ENCODE data around the gene UCK1.

The UCK1 gene

DNA sequence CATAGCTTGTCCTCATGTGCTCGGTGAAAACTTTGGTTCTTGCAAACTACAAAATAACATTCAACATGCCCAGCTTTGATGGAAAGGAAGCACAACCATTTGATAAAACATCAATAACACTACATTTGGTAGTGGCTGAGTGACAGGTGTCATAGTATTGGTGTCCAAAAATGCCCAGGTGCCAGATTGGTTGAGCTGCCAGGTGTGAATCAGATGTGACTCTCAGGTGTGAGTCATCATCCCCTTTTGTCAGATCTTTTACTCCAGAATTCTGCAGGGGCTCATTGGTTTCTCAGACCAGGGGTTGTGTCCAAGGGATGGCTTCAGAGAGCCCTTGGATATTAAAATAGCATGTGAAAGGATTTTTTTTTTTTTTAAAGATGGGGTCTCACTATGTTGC lies 50.8 kb downstream of the UCK1 start:
- DNase-seq: no peak
- in situ Hi-C loops (cut with HindIII; ENCODE audit: low pct_ligation_motif_present, low sequenced_read_pairs): no loop called here
- Histone ChIP-seq H3K27ac (no peak overlapping the region), H3K4me3 (ENCODE audit: low read depth, low read length) (no peak overlapping the region), H3K27me3 (replicated peaks) (no peaks in the 10 kb centered on the region), H3K36me3 (replicated peaks) (peaks cover 95% of the 10 kb centered on the region)
- TF ChIP-seq, protein P1, sequence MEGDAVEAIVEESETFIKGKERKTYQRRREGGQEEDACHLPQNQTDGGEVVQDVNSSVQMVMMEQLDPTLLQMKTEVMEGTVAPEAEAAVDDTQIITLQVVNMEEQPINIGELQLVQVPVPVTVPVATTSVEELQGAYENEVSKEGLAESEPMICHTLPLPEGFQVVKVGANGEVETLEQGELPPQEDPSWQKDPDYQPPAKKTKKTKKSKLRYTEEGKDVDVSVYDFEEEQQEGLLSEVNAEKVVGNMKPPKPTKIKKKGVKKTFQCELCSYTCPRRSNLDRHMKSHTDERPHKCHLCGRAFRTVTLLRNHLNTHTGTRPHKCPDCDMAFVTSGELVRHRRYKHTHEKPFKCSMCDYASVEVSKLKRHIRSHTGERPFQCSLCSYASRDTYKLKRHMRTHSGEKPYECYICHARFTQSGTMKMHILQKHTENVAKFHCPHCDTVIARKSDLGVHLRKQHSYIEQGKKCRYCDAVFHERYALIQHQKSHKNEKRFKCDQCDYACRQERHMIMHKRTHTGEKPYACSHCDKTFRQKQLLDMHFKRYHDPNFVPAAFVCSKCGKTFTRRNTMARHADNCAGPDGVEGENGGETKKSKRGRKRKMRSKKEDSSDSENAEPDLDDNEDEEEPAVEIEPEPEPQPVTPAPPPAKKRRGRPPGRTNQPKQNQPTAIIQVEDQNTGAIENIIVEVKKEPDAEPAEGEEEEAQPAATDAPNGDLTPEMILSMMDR (IDR thresholded peaks at IDR 0.05; ENCODE audit: low read depth, low read length, missing control alignments): no peak

DNA sequence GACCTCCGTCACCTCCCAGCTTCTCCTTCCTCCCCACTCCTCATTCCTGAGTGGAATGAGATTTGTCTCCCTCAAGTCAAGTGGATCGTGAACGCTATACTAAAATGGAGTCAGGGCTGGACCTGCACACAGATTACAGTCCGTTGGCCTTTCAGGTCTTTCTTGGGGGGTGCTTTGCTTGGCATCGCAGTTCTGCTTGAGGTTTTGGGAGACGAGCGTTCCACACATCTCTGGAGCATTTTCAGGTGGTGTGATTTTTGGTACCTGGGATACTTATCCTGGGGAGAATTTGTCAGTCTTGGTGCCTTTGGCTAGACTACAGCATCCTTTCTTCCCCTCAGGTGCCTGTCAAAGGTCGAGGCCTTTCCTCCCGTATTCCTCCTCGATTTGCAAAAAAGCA lies 52.2 kb downstream of the UCK1 start:
- DNase-seq: no peak
- in situ Hi-C loops (cut with HindIII; ENCODE audit: low pct_ligation_motif_present, low sequenced_read_pairs): no loop called here
- no peak overlapping the region for H3K4me3 ChIP-seq (ENCODE audit: low read depth, low read length)
- peaks cover 95% of the 10 kb centered on the region for H3K36me3 ChIP-seq (replicated peaks)
- no peak overlapping the region for H3K27ac ChIP-seq
- no peaks in the 10 kb centered on the region for H3K27me3 ChIP-seq (replicated peaks)
- TF ChIP-seq, protein P1 (IDR thresholded peaks at IDR 0.05; ENCODE audit: low read depth, low read length, missing control alignments): no peak

DNA sequence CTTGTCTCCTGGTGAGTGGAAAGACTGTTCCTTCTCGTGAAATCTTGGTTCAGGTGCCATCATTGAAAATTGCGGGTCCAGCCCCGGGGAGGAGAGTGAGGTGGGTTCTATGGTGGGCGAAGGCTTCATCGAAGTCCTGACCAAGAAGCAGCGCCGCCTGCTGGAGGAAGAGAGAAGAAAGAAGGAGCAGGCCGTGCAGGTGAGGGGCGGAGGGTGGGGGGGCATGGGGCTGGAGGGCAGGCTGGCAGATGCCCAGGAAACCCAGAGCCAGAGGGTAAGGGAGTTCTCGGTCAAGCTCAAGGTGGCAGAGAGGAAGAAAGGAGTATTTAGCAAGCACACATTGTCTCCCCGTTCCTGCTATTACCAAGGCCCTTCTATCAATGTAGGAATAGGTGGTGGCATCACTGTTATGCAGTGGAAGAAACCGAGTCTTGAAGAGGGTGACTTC lies 52.6 kb downstream of the UCK1 start:
- TF ChIP-seq, protein P1 (IDR thresholded peaks at IDR 0.05; ENCODE audit: low read depth, low read length, missing control alignments): peak; percentile 71
- H3K36me3 ChIP-seq (replicated peaks): peaks cover 95% of the 10 kb centered on the region
- no peak for DNase-seq
- H3K27me3 ChIP-seq (replicated peaks): no peaks in the 10 kb centered on the region
- no peak overlapping the region for H3K27ac ChIP-seq
- H3K4me3 ChIP-seq (ENCODE audit: low read depth, low read length): no peak overlapping the region
- in situ Hi-C loops (cut with HindIII; ENCODE audit: low pct_ligation_motif_present, low sequenced_read_pairs): no loop called here

DNA sequence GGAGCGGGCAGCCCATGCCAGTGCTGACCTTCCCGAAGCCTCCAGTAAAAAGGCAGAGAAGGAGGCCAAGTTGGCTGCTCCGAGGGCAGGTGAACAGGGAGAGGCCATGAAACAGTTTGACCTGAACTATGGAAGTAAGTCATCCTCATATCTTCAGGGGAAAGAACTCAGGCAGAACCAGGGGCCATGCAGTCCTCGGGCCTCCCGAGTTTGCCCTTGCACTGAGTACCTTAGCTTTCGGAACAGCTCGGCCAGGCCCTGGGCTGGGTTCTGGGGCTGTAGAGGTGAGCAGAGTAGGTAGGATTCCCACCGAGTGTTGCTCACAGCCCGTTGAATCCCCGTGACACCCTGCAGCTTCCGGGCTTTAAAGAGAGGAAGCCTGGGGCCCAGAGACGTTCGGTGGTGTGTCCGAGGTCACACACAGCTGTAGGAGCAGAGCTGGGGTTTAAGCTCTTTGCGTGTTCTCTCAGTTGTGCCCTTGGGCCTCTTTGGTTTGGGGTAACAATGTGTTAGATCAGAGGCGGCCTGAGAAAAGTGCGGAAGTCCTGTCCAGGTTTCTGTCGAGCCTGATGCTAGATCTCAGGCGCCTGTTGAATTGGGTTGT lies 53.1 kb downstream of the UCK1 start:
- TF ChIP-seq, protein P1 (IDR thresholded peaks at IDR 0.05; ENCODE audit: low read depth, low read length, missing control alignments): no peak
- no peak overlapping the region for H3K27ac ChIP-seq
- H3K36me3 ChIP-seq (replicated peaks): peaks cover 95% of the 10 kb centered on the region
- no peak overlapping the region for H3K4me3 ChIP-seq (ENCODE audit: low read depth, low read length)
- no peak for DNase-seq
- H3K27me3 ChIP-seq (replicated peaks): no peaks in the 10 kb centered on the region
- in situ Hi-C loops (cut with HindIII; ENCODE audit: low pct_ligation_motif_present, low sequenced_read_pairs): no loop called here

DNA sequence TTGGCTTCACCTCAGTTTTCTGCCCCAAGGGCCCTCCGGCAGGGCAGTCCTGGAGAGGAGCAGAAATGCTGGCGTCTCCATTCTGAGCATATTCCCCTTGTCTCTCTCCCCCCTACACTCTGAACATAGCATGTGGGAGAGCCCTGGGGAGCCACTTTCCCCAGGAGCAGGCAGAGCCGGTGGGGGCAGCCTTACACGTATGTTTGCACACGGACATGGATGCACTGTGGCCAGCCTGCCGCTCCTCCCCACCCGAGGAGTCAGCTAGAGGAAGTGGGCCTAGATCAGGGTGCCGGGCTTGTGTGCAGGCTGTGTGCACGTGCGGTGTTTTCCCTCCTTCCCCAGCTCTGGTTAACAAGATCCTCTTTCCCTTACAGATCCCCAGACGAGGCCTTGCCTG lies 53.7 kb downstream of the UCK1 start:
- no peaks in the 10 kb centered on the region for H3K27me3 ChIP-seq (replicated peaks)
- no peak for DNase-seq
- H3K36me3 ChIP-seq (replicated peaks): peaks cover 95% of the 10 kb centered on the region
- no peak overlapping the region for H3K4me3 ChIP-seq (ENCODE audit: low read depth, low read length)
- in situ Hi-C loops (cut with HindIII; ENCODE audit: low pct_ligation_motif_present, low sequenced_read_pairs): no loop called here
- TF ChIP-seq, protein P1 (IDR thresholded peaks at IDR 0.05; ENCODE audit: low read depth, low read length, missing control alignments): no peak
- no peak overlapping the region for H3K27ac ChIP-seq

DNA sequence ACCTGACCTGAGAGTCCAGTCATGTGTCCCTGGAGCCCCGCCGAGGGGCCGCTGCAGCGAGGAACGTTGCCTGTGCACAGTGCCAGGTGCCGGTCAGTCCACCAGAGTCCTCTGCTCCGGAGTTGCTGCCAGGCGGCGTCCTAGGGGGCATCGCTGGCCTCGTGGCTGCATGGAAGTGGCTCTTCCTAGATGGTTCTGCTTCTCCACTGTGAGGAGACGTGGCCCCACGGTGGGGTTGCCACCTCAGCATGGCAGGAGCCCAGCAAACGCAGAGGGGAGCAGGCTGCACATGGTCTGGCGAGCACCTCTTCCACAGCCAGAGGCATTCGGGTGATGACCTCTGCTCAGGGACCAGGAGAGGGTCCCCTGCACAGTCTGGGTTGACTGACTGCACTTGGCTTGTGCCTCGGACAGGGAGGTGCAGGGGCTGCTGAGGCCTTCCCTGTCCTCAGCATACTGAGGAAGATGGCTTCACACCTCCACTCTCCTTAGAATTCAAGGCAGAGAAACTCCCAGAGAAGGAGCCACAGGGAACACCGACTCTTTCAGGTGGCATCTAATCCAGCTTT lies 54.2 kb downstream of the UCK1 start:
- H3K36me3 ChIP-seq (replicated peaks): peaks cover 93% of the 10 kb centered on the region
- no peaks in the 10 kb centered on the region for H3K27me3 ChIP-seq (replicated peaks)
- no peak for DNase-seq
- TF ChIP-seq, protein P1 (IDR thresholded peaks at IDR 0.05; ENCODE audit: low read depth, low read length, missing control alignments): no peak
- no peak overlapping the region for H3K27ac ChIP-seq
- H3K4me3 ChIP-seq (ENCODE audit: low read depth, low read length): no peak overlapping the region
- in situ Hi-C loops (cut with HindIII; ENCODE audit: low pct_ligation_motif_present, low sequenced_read_pairs): no loop called here

Data from brain microvascular endothelial cell (primary cell).